SK-N-SH (cell line): ENCODE measurements around the gene EPHA6. TPM values are rescaled to one million over a fixed set of nuclear protein-coding genes. Genes with fewer than 3 reads are reported as not detected.
"Not testable (repeated sequence)": the region's sequence is repeated elsewhere in the genome, so short reads cannot be mapped to it uniquely, and the experiment has no call there.

Experiments used
- CTCF ChIA-PET: fragments of 300-600, 350-600 bp; formaldehyde crosslinking; extraction: SDS; loops from one replicate; lab custom pipeline; 2021; lab: Yijun Ruan, JAX
- POLR2A ChIA-PET: fragments of 350-600 bp; sonication (Branson Sonifier 250); formaldehyde crosslinking; extraction: SDS; loops from one replicate; lab custom pipeline; 2020; ENCODE audit warnings: antibody characterized with exemption, inconsistent platforms; lab: Yijun Ruan, JAX
- DNase-seq: peaks from one replicate; pipeline ENCODE4 v3.0.0; 2012
- H2AFZ ChIP-seq: fragments of 200-600 bp; sonication (generic); 2 replicates; pipeline ENCODE4 v1.8.1; 2016; ENCODE audit warnings: antibody characterized with exemption, mild to moderate bottlenecking, low read depth
- H3F3A ChIP-seq: fragments of 200-600 bp; sonication (generic); replicated peaks from 2 replicates; pipeline ENCODE3; 2016; ENCODE audit warnings: antibody characterized with exemption, mild to moderate bottlenecking; ENCODE audit not compliant: insufficient read depth
- H3K27ac ChIP-seq, 2 experiments: fragments of 200-500 bp in 1 of 2; fragments of 200-600 bp in 1 of 2; sonication (Bioruptor generic) in 1 of 2; sonication (generic), shearing (Covaris generic) in 1 of 2; 2 replicates each; pipeline versions ENCODE4 v1.5.1 to v1.6.1; 2014 to 2016; ENCODE audit warnings: low read depth in 2 of 2, inconsistent platforms in 1 of 2, low read length in 1 of 2, mild to moderate bottlenecking in 1 of 2, mixed read lengths in 1 of 2
- H3K27me3 ChIP-seq: fragments of 200-600 bp; sonication (generic), shearing (Covaris generic); 2 replicates; pipeline ENCODE4 v1.6.1; 2016; ENCODE audit warnings: mixed run types; ENCODE audit not compliant: insufficient read depth
- H3K36me3 ChIP-seq, 2 experiments: fragments of 200-500 bp in 1 of 2; fragments of 200-600 bp in 1 of 2; sonication (Bioruptor generic) in 1 of 2; sonication (generic) in 1 of 2; replicated peaks in 1 of 2; 2 replicates each; pipeline versions ENCODE3 to v1.5.1; 2014 to 2016; ENCODE audit warnings: low read length in 1 of 2, mild to moderate bottlenecking in 1 of 2; ENCODE audit not compliant: insufficient read depth in 2 of 2, control insufficient read depth in 1 of 2
- H3K4me1 ChIP-seq, 2 experiments: fragments of 200-500 bp in 1 of 2; fragments of 200-600 bp in 1 of 2; sonication (Bioruptor generic) in 1 of 2; sonication (generic), shearing (Covaris generic) in 1 of 2; 2 replicates each; pipeline versions ENCODE4 v1.5.1 to v1.6.1; 2014 to 2016; ENCODE audit warnings: low read depth in 1 of 2, low read length in 1 of 2, mixed run types in 1 of 2; ENCODE audit not compliant: insufficient read depth in 2 of 2, control insufficient read depth in 1 of 2
- H3K4me2 ChIP-seq: fragments of 200-600 bp; sonication (generic), shearing (Covaris generic); 2 replicates; pipeline ENCODE4 v1.6.1; 2017; ENCODE audit warnings: mixed run types
- H3K4me3 ChIP-seq, 2 experiments: fragments of 200-500 bp in 1 of 2; fragments of 200-600 bp in 1 of 2; sonication (Bioruptor generic) in 1 of 2; sonication (generic), shearing (Covaris generic) in 1 of 2; 2 replicates each; pipeline versions ENCODE4 v1.5.1 to v1.8.1; 2014 to 2016; ENCODE audit warnings: low read depth in 2 of 2, inconsistent platforms in 1 of 2, low read length in 1 of 2, mild to moderate bottlenecking in 1 of 2, mixed read lengths in 1 of 2, moderate library complexity in 1 of 2
- H3K79me2 ChIP-seq: fragments of 200-600 bp; sonication (generic); 2 replicates; pipeline ENCODE4 v1.8.1; 2017; ENCODE audit warnings: mild to moderate bottlenecking; ENCODE audit not compliant: insufficient read depth
- H3K9ac ChIP-seq: fragments of 200-600 bp; sonication (generic); 2 replicates; pipeline ENCODE4 v1.6.1; 2017; ENCODE audit warnings: mixed run types
- H3K9me2 ChIP-seq: fragments of 200-600 bp; sonication (generic); 2 replicates; pipeline ENCODE4 v1.6.1; 2017; ENCODE audit warnings: mixed run types
- H3K9me3 ChIP-seq: fragments of 200-600 bp; sonication (generic); 2 replicates; pipeline ENCODE4 v1.6.1; 2017; ENCODE audit warnings: mixed run types, mild to moderate bottlenecking, moderate library complexity
- H4K20me1 ChIP-seq: fragments of 200-600 bp; sonication (generic); 2 replicates; pipeline ENCODE4 v1.6.1; 2017; ENCODE audit warnings: mild to moderate bottlenecking, mixed run types; ENCODE audit not compliant: insufficient read depth
- CHD2 ChIP-seq: fragments of 150-350 bp; IDR thresholded peaks from 2 replicates; pipeline ENCODE4 v1.6.1; 2018; ENCODE audit warnings: low read length; ENCODE audit not compliant: partially characterized antibody
- ELF1 ChIP-seq: IDR thresholded peaks from 2 replicates; pipeline ENCODE4 v1.4.0; 2012
- EP300 ChIP-seq, 2 experiments: IDR thresholded peaks; 2 replicates each; pipeline versions ENCODE4 v1.4.0 to v1.6.1; 2012; ENCODE audit warnings: borderline replicate concordance in 1 of 2, low read depth in 1 of 2, low read length in 1 of 2
- FOXJ3 ChIP-seq: sonication (generic); formaldehyde crosslinking; IDR thresholded peaks from 2 replicates; pipeline ENCODE4 v1.5.1; 2020; ENCODE audit warnings: mild to moderate bottlenecking, missing genetic modification reagents
- FOXM1 ChIP-seq: IDR thresholded peaks from 2 replicates; pipeline ENCODE4 v1.4.0; 2012; ENCODE audit warnings: low read depth, mild to moderate bottlenecking
- NFIC ChIP-seq: IDR thresholded peaks from 2 replicates; pipeline ENCODE4 v1.4.0; 2012; ENCODE audit warnings: borderline replicate concordance
- RCOR1 ChIP-seq: fragments of 150-350 bp; IDR thresholded peaks from 2 replicates; pipeline ENCODE4 v1.6.1; 2017; ENCODE audit warnings: antibody characterized with exemption, low read length
- RFX5 ChIP-seq: IDR thresholded peaks from 2 replicates; pipeline ENCODE4 v1.6.1; 2012; ENCODE audit warnings: mild to moderate bottlenecking, improper control_type of control experiment, low read length
- TEAD4 ChIP-seq: IDR thresholded peaks from 2 replicates; pipeline ENCODE4 v1.4.0; 2012; ENCODE audit warnings: mild to moderate bottlenecking, borderline replicate concordance; ENCODE audit not compliant: insufficient read depth
- WGBS: methylation state at CpG from one replicate; pipeline ENCODE4 v1.1.6; 2017; ENCODE audit warnings: low lambda C conversion rate; 5-methylcytosine and 5-hydroxymethylcytosine counted together
- polyA plus RNA-seq, 3 experiments: library from polyadenylated mRNA; depleted of rRNA; stranded (reverse); fragments of >200 nt; gene quantifications; 2 replicates each; pipeline ENCODE4 v1.2.3, GENCODE V29; 2012
- TF ChIP-seq, protein P1 (sequence below): IDR thresholded peaks from 2 replicates; pipeline ENCODE4 v1.4.0; 2012; ENCODE audit warnings: low read depth
- TF ChIP-seq, protein P2 (sequence below): IDR thresholded peaks from 2 replicates; pipeline ENCODE4 v1.6.1; 2012; ENCODE audit warnings: mild to moderate bottlenecking, low read depth, low read length, moderate library complexity
- TF ChIP-seq, protein P3 (sequence below): IDR thresholded peaks from 2 replicates; pipeline ENCODE4; 2012

The EPHA6 gene
- polyA plus RNA-seq, 1 of the 3 experiments (the other 2 are of a cell fraction): not detected

DNA sequence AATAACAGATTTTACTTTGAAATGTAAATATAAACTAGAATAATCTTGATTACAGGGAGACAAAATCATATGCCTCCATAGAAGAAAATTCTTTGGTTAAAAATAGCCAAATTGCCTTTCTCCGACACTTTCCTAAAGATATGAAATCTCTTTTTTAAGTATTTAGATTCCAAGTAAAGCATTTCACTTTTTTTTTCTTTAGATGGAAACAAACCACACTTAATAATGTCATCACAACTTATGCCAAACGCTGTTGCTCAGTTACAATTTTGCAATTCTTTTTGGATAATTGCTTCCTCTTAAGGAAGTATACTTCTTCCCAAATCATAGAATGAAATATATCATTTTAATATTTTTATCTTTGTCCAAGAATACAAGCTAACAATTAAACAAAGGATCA is 656.1 kb downstream of the EPHA6 start (continued):
- no peak for TF ChIP-seq CHD2
- TF ChIP-seq, all 33 proteins: peak for 0

DNA sequence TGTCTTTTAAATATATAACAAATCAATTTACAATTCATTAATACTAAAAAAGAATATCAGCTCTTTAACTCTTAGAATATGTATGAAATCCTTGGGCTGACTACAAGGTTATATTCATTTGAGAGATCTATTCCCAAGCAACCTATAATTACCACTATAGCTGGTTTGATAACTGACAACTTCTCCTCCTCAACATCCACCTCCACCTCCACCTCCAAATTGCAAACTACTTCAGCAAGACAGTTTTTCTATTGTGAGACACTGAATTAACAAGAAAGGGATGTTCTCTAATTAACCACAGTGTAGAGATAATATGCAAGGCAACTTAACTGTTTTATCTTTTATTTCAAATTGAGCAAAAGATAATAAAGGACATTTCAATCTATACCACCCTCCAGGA is 665.3 kb downstream of the EPHA6 start:
- no peak overlapping the region for H2AFZ ChIP-seq
- H3K9ac ChIP-seq: no peak overlapping the region

DNA sequence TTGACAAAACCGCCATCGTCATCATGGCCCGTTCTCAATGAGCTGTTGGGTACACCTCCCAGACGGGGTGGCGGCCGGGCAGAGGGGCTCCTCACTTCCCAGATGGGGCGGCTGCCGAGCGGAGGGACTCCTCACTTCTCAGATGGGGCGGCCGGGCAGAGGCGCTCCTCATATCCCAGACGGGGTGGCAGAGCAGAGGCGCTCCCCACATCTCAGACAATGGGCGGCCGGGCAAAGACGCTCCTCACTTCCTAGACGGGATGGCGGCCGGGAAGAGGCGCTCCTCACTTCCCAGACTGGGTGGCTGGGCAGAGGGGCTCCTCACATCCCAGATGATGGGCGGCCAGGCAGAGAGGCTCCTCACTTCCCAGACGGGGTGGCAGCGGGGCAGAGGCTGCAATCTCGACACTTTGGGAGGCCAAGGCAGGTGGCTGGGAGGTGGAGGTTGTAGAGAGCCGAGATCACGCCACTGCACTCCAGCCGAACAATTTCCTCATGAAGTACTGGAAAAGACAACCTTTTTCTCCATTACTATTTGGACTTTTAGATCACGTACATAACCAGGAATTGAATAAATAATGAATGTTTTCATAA is 666.4 kb downstream of the EPHA6 start:
- not testable (repeated sequence) for H2AFZ ChIP-seq, H3K27ac ChIP-seq, H3K79me2 ChIP-seq

More for the DNA sequence above, 665.3 kb downstream of the EPHA6 start:
- no peaks in the 10 kb centered on the region for H3K9me3 ChIP-seq
- TF ChIP-seq RFX5 (no peak), FOXJ3 (no peak), CHD2 (no peak), EP300 (IDR thresholded peaks at IDR 0.05; ENCODE audit: borderline replicate concordance in 1 of 2, low read depth in 1 of 2, low read length in 1 of 2) (no peak), ELF1 (no peak), FOXM1 (no peak), RCOR1 (no peak), TEAD4 (no peak), NFIC (no peak)
- TF ChIP-seq, protein P1, sequence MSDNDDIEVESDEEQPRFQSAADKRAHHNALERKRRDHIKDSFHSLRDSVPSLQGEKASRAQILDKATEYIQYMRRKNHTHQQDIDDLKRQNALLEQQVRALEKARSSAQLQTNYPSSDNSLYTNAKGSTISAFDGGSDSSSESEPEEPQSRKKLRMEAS: no peak
- TF ChIP-seq, protein P2, sequence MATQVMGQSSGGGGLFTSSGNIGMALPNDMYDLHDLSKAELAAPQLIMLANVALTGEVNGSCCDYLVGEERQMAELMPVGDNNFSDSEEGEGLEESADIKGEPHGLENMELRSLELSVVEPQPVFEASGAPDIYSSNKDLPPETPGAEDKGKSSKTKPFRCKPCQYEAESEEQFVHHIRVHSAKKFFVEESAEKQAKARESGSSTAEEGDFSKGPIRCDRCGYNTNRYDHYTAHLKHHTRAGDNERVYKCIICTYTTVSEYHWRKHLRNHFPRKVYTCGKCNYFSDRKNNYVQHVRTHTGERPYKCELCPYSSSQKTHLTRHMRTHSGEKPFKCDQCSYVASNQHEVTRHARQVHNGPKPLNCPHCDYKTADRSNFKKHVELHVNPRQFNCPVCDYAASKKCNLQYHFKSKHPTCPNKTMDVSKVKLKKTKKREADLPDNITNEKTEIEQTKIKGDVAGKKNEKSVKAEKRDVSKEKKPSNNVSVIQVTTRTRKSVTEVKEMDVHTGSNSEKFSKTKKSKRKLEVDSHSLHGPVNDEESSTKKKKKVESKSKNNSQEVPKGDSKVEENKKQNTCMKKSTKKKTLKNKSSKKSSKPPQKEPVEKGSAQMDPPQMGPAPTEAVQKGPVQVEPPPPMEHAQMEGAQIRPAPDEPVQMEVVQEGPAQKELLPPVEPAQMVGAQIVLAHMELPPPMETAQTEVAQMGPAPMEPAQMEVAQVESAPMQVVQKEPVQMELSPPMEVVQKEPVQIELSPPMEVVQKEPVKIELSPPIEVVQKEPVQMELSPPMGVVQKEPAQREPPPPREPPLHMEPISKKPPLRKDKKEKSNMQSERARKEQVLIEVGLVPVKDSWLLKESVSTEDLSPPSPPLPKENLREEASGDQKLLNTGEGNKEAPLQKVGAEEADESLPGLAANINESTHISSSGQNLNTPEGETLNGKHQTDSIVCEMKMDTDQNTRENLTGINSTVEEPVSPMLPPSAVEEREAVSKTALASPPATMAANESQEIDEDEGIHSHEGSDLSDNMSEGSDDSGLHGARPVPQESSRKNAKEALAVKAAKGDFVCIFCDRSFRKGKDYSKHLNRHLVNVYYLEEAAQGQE: no peak
- TF ChIP-seq, protein P3, sequence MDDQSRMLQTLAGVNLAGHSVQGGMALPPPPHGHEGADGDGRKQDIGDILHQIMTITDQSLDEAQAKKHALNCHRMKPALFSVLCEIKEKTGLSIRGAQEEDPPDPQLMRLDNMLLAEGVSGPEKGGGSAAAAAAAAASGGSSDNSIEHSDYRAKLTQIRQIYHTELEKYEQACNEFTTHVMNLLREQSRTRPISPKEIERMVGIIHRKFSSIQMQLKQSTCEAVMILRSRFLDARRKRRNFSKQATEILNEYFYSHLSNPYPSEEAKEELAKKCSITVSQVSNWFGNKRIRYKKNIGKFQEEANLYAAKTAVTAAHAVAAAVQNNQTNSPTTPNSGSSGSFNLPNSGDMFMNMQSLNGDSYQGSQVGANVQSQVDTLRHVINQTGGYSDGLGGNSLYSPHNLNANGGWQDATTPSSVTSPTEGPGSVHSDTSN: no peak
- ChIA-PET POLR2A (no interaction called here), CTCF (no interaction called here)
- no peak overlapping the region for H3K4me3 ChIP-seq
- H3F3A ChIP-seq: no peaks in the 10 kb centered on the region
- H4K20me1 ChIP-seq: no peaks in the 10 kb centered on the region
- no peaks in the 10 kb centered on the region for H3K4me1 ChIP-seq
- H3K36me3 ChIP-seq: no peaks in the 10 kb centered on the region
- H3K4me2 ChIP-seq: no peak overlapping the region
- H3K9me2 ChIP-seq: no peaks in the 10 kb centered on the region
- DNase-seq: no peak
- no peaks in the 10 kb centered on the region for H3K27me3 ChIP-seq
- H3K79me2 ChIP-seq: no peaks in the 10 kb centered on the region
- no peak overlapping the region for H3K27ac ChIP-seq

More for the DNA sequence above, 666.4 kb downstream of the EPHA6 start:
- H3K36me3 ChIP-seq, H4K20me1 ChIP-seq, DNase-seq, H3K4me1 ChIP-seq, H3K9me3 ChIP-seq, H3K9me2 ChIP-seq, H3K27me3 ChIP-seq, CTCF ChIA-PET, H3K4me2 ChIP-seq, H3K4me3 ChIP-seq, H3F3A ChIP-seq, POLR2A ChIA-PET, H3K9ac ChIP-seq: not testable (repeated sequence)
- WGBS: 69% methylated on average over 26 of the region's 29 CpGs
